ENCODE results near the gene CIZ1.

DNA sequence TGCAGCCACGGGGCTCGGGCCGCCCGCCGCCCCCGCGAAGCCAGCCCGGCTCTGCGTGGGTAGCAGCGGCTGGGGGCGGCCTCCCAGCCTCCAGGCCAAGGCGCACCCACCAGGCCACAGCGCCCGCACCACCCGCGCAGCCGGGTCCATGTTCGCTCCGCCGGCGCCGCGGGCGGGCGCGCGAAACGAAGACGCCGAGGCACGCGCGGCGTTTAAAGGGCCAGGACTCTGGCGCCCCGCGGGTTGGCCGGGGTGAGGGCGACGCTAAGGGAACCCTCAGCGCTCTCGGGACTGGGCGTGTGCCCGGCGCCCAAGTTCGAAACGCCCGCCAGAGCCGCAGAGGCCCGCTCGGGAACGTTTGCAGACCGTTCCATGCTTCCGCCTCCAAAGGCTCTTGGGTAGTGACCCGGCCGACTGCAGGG is 63.8 kb downstream of the CIZ1 start, which contains the start of gene PTGES2:
- TF ChIP-seq ZNF274 (IDR thresholded peaks at IDR 0.05; ENCODE audit: low read depth, low read length): no peak
- TF ChIP-seq YY1 (IDR thresholded peaks at IDR 0.05; ENCODE audit: insufficient read depth, insufficient read length): no peak
- TF ChIP-seq SUZ12 (IDR thresholded peaks at IDR 0.05; ENCODE audit: extremely low read depth, insufficient read depth, insufficient read length): no peak
